M059J (cell line): ENCODE measurements around the gene PFKL. TPM values are rescaled to one million over a fixed set of nuclear protein-coding genes. Genes with fewer than 3 reads are reported as not detected.

ENCODE experiments used
- DNase-seq: peaks from one replicate; pipeline ENCODE4 v3.0.0-alpha.2; 2012; ENCODE audit warnings: low read depth
- total RNA-seq: library from RNA; depleted of rRNA; stranded (reverse); fragments of >200 nt; shearing (Covaris generic); gene quantifications from 2 replicates; pipeline ENCODE4 v1.2.3, GENCODE V29; 2014; rRNA removed

The PFKL gene
- 129 and 226 TPM in 2 replicates for total RNA-seq

- DNase-seq: peak; percentile 79
Measured at GRCh38 chr21:44299458-44300261, at the start of gene PFKL. Gene PFKL (plus strand): TSS chr21:44300053. CDS start chr21:44300106, 53 bp downstream.

- DNase-seq: no peak
Measured at GRCh38 chr21:44253832-44254710, 45.8 kb upstream of the PFKL start.

- DNase-seq: no peak
Measured at GRCh38 chr21:44255511-44255981, 44.3 kb upstream of the PFKL start.

GRCh38 chr21:44258056-44258725 is 41.7 kb upstream of the PFKL start:
- no peak for DNase-seq

- DNase-seq: peak; percentile 37
Measured at GRCh38 chr21:44259082-44259705, 40.7 kb upstream of the PFKL start.

GRCh38 chr21:44260066-44260465 is 39.8 kb upstream of the PFKL start:
- no peak for DNase-seq

- no peak for DNase-seq
Measured at GRCh38 chr21:44260791-44261631, 38.8 kb upstream of the PFKL start.

- no peak for DNase-seq
Measured at GRCh38 chr21:44261675-44262295, 38.1 kb upstream of the PFKL start, which contains the start of gene DNMT3L. Gene DNMT3L (minus strand): TSS chr21:44261897. CDS start chr21:44261259, 638 bp downstream.

- DNase-seq: no peak
Measured at GRCh38 chr21:44262338-44263056, 37.4 kb upstream of the PFKL start.

- no peak for DNase-seq
Measured at GRCh38 chr21:44263221-44263760, 36.6 kb upstream of the PFKL start.

GRCh38 chr21:44263768-44264167 is 36.1 kb upstream of the PFKL start:
- DNase-seq: no peak

- no peak for DNase-seq
Measured at GRCh38 chr21:44265734-44266270, 34.1 kb upstream of the PFKL start.

- no peak for DNase-seq
Measured at GRCh38 chr21:44267655-44268142, 32.2 kb upstream of the PFKL start.

GRCh38 chr21:44269090-44269489 is 30.8 kb upstream of the PFKL start:
- no peak for DNase-seq

- DNase-seq: no peak
Measured at GRCh38 chr21:44271558-44272283, 28.1 kb upstream of the PFKL start.

- no peak for DNase-seq
Measured at GRCh38 chr21:44272284-44272858, 27.5 kb upstream of the PFKL start.

- DNase-seq: no peak
Measured at GRCh38 chr21:44273046-44273445, 26.8 kb upstream of the PFKL start.

- DNase-seq: no peak
Measured at GRCh38 chr21:44275041-44275440, 24.8 kb upstream of the PFKL start.
